SK-N-MC (cell line): ENCODE results near the gene GRM2.

Source experiments
- EZH2 ChIP-seq: fragments of 200-600 bp; sonication (generic); IDR thresholded peaks from one replicate; pipeline ENCODE4 v1.6.1; 2017; ENCODE audit warnings: antibody characterized with exemption
- FOXP2 ChIP-seq: optimal IDR thresholded peaks from 2 replicates; pipeline ENCODE3; 2011; ENCODE audit warnings: mild to moderate bottlenecking, moderate library complexity; ENCODE audit not compliant: insufficient read depth; ENCODE audit errors: extremely low read length, control extremely low read depth
- POLR2AphosphoS5 ChIP-seq: IDR thresholded peaks from 2 replicates; pipeline ENCODE4 v1.6.1; 2012; ENCODE audit warnings: mild to moderate bottlenecking, low read depth, low read length, borderline replicate concordance

GRCh38 chr3:51678641-51679040 lies 28.2 kb upstream of the GRM2 start:
- TF ChIP-seq POLR2AphosphoS5, result no peak
- TF ChIP-seq EZH2, result no peak
- no peak for TF ChIP-seq FOXP2
